ENCODE measurements around the gene PDGFD.

- no peak for TF ChIP-seq EZH2 (IDR thresholded peaks at IDR 0.05)
- TF ChIP-seq POLR2AphosphoS5 (IDR thresholded peaks at IDR 0.05; ENCODE audit: borderline replicate concordance, low read depth, low read length): no peak
These were observed 236.4 kb downstream of the PDGFD start for GRCh38 chr11:103927535-103927934.

All from SK-N-MC (cell line).